ENCODE results near the gene MYT1.

DNA sequence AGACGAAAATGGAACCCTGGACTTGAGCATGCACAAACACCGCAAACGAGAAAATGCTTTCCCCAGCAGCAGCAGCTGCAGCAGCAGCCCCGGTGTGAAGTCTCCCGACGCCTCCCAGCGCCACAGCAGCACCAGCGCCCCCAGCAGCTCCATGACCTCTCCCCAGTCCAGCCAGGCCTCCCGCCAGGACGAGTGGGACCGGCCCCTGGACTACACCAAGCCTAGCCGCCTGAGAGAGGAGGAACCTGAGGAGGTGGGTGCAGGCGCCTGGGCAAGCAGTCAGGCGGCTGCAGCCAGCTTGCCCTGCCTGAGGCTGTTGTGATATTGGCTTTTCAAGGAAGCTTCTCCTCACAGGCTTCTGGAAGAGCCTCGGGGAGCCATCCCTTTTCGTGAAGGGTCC, 55.5 kb downstream of the MYT1 start:
- TF ChIP-seq, protein P1, sequence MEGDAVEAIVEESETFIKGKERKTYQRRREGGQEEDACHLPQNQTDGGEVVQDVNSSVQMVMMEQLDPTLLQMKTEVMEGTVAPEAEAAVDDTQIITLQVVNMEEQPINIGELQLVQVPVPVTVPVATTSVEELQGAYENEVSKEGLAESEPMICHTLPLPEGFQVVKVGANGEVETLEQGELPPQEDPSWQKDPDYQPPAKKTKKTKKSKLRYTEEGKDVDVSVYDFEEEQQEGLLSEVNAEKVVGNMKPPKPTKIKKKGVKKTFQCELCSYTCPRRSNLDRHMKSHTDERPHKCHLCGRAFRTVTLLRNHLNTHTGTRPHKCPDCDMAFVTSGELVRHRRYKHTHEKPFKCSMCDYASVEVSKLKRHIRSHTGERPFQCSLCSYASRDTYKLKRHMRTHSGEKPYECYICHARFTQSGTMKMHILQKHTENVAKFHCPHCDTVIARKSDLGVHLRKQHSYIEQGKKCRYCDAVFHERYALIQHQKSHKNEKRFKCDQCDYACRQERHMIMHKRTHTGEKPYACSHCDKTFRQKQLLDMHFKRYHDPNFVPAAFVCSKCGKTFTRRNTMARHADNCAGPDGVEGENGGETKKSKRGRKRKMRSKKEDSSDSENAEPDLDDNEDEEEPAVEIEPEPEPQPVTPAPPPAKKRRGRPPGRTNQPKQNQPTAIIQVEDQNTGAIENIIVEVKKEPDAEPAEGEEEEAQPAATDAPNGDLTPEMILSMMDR (conservative IDR thresholded peaks at IDR 0.05 in 1 of 2, IDR thresholded peaks at IDR 0.05 in 1 of 2; ENCODE audit: extremely low read depth in 1 of 2, insufficient read depth in 1 of 2, low read depth in 1 of 2, low read length in 2 of 2) = no peak
- TF ChIP-seq EZH2 (IDR thresholded peaks at IDR 0.05; ENCODE audit: borderline replicate concordance, low read length) = no peak
